GM12874 (cell line): ENCODE results near the gene F2RL2.

ENCODE experiments used
- TF ChIP-seq, protein P1 (sequence below): IDR thresholded peaks from 2 replicates; pipeline ENCODE4 v1.5.1; 2011; ENCODE audit warnings: low read depth, mild to moderate bottlenecking, control low read depth, low read length, moderate library complexity; ENCODE audit not compliant: insufficient read depth

Gene F2RL2

DNA sequence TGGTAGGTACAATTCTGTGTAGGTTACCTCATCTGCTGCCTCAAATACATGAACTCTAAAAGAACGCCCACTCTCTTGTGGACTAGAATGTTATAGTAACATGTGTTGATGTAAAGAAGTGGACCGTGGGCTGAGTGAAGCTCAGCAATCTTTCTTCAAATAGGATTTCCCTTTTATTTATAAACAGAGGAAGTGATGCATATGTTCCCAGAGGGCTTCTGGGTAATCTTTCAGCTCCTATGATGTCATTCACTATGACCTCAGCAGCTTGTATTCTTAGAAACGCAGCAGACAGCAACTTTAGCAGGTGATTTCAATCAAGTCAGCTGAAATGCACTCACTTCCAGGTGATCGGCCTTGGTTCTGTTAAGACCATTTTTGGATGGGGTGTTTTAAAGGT, 14.4 kb downstream of the F2RL2 start:
- TF ChIP-seq, protein P1, sequence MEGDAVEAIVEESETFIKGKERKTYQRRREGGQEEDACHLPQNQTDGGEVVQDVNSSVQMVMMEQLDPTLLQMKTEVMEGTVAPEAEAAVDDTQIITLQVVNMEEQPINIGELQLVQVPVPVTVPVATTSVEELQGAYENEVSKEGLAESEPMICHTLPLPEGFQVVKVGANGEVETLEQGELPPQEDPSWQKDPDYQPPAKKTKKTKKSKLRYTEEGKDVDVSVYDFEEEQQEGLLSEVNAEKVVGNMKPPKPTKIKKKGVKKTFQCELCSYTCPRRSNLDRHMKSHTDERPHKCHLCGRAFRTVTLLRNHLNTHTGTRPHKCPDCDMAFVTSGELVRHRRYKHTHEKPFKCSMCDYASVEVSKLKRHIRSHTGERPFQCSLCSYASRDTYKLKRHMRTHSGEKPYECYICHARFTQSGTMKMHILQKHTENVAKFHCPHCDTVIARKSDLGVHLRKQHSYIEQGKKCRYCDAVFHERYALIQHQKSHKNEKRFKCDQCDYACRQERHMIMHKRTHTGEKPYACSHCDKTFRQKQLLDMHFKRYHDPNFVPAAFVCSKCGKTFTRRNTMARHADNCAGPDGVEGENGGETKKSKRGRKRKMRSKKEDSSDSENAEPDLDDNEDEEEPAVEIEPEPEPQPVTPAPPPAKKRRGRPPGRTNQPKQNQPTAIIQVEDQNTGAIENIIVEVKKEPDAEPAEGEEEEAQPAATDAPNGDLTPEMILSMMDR: no peak

DNA sequence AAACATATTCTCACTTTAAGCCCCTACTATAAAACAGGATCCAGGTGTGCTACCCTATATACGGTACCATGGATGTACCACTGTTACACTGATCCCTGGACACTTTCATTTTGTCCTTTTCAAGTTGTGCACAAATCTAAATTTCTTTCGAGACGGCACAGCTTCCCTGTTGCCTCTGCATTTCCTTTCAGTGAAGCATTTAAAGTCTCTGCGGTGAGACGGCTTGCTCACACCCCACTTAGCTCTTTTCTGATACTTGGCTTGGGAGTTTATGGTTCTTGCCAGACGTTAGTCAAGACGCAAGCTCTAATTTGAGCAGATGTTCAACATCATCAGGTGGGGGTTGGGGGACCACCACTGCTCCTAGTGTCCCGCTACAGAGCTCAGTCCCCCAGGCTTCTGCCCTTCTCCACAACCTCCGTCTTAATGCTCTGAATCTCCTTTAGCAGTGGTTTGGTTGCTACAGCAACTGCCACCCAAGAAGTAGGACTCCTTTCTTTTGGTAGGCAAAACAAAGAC, 15.8 kb downstream of the F2RL2 start:
- TF ChIP-seq, protein P1: no peak

DNA sequence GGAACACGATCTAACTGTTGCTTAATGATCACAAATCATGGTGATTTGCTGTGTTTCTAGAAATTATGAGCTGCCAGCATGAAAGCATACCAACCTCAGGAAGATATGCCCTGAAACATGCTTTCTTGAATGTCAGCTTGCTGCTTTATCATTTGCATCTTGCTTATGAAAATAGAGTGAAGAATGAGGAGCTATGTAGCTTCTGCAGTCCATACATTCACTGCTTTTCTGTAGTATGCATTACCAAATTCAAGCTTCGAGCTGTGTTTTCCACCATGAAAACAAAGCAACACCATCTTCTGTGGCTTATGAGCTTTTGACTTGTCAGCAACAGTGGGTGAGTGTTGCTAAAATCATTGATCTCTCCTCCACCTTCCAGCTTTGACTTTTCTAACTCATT, 16.5 kb downstream of the F2RL2 start:
- TF ChIP-seq, protein P1: no peak

DNA sequence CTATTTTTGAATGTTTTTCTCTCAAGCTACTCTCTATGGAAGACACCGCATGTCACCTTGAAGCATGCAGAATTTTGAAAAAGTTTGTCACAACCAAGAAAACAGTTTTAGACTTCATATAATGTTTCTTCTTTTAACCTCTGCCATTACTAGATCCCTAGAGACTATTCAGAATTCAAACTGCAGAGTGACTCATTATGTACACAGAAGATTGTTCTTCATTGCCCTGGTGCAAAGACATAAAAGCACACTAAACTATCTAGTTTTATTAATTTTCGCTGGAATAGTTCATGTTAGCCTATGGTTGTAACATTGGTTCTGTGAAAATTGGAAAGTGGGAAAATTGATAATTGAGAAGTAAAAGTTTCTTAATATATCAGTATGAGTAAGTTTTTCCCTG, 18.4 kb downstream of the F2RL2 start:
- TF ChIP-seq, protein P1: no peak

DNA sequence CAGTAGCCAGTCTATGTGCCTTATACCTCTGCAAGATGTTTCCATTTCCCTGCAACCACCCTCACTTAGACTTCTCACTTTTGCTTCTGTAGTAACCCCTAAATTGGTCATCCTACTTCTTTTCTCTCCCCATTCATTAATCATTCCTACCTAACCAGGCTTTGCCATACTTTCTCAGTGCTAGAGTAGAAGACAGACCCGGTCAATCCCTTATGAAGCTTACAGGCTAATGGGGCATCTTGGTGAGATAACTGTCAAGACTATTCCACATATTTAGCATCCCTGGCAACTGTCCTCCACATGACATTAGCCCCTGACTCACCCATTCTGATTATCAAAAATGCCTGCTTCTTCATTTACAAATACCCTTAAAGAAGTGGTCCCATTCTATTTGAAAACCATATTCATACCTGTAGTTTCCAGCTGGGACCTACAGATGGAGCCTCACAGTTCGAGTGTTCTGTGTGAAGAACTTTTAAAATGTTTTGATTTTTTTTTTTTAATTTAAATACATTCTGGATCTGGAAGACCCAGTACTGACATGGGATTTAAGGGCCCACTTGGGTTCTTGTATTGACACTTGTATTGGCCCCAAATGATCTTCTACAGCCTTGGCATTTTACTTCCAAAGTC, 21.0 kb downstream of the F2RL2 start:
- TF ChIP-seq, protein P1: no peak

DNA sequence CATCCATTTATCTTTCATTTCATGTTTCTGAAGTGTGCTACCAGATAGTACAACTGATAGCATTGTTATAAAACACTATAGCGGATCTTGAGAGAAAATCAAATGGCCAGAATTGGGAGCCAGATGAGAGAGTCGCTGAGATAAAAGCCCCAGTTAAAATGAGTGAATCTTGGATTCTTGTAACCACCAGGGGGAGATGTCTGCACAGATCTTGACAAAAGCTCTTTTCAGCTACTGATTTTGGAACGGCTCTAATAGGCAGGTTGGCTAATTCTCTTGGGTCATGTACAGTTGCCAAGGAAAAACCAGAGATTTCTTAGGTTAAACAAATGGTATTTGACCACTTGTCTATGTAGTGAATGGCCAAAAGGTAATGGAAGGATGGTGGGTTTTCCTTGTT, 21.7 kb downstream of the F2RL2 start:
- TF ChIP-seq, protein P1: peak; percentile 53

DNA sequence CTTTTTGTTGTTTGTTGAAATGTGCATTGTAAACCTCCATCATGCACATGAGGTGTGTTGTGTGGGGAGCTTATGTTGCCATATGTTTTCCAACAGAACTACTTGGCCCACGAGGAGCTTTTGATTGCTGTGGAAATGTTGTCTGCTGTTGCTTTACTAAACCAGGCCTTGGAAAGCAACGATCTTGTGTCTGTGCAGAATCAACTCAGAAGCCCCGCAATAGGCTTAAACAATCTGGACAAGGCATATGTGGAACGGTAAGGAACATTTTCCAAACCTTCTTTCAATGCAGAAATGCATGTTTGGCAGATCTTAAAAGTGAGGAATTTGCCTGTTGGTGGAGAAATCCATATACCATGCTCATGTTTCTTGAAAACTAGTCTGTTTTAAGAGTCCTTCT, 22.5 kb downstream of the F2RL2 start:
- TF ChIP-seq, protein P1: no peak

DNA sequence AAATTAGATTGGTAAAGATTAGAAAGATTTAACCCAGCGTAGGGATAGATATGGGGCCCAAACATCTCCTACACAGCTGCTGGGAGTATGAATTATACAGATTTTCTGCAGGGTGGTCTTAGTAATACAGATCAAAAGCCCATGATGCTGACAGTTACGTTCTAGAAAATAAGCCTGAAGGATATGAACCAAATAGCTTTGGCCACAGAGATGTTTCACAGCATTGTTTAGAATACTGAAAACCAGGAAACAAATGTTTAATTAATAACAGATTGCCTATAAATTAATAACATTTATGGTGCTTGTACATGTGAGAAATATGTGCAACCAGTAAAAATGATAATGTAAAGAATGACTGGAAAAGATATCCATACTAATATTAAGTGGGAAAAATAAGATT, 24.7 kb downstream of the F2RL2 start:
- TF ChIP-seq, protein P1: no peak
